AG10803 (cell line): ENCODE results near the gene ZDHHC24.

Source experiments
- DNase-seq: peaks from one replicate; pipeline ENCODE4 v3.0.0; 2010; ENCODE audit warnings: low read depth
- H3K4me3 ChIP-seq: 2 replicates; pipeline ENCODE4 v1.5.1; 2011; ENCODE audit warnings: mild to moderate bottlenecking, low read length, control low read depth
- TF ChIP-seq, protein P1 (sequence below): conservative IDR thresholded peaks from 2 replicates; pipeline ENCODE4 v1.5.1; 2011; ENCODE audit warnings: mild to moderate bottlenecking, low read length, control low read depth, inconsistent platforms

ZDHHC24 gene

DNA sequence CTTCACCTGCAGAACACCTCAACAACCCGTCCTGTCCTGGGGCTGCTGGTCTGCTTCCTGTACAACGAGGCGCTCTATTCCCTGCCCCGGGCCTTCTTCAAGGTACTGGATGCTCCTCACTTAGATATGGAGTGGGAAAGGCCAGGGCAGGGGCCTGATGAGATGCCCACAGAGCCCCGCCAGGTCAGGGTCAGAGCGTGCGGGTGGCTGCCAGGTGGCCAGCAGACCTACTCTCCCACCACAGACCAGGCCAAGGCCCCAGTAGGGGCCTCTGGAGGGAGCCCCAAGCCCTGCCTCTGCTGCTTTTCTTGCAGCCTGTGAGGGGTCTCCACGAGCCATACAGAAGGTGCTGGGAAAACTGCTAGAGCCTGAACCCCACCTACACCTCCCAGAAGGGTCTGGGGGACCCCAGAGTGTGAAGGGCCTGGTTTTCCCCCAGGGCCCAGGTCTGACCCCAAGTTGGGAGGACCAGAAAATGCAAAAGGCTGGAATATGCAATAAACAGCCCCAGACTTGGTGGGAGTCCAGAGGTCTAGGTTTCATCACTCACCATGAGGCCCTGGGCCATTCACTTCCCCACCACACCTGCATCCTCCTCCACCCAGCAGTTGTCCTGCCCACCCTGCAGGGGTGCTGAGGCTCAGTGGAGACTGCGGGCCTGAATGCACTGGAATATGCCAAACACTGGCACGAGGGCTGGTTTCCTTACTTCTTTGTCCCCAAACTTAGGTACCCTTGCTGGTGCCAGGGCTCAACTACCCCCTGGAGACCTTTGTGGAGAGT is 14.7 kb downstream of the ZDHHC24 start:
- DNase-seq: no peak
- H3K4me3 ChIP-seq: no peak overlapping the region
- TF ChIP-seq, protein P1, sequence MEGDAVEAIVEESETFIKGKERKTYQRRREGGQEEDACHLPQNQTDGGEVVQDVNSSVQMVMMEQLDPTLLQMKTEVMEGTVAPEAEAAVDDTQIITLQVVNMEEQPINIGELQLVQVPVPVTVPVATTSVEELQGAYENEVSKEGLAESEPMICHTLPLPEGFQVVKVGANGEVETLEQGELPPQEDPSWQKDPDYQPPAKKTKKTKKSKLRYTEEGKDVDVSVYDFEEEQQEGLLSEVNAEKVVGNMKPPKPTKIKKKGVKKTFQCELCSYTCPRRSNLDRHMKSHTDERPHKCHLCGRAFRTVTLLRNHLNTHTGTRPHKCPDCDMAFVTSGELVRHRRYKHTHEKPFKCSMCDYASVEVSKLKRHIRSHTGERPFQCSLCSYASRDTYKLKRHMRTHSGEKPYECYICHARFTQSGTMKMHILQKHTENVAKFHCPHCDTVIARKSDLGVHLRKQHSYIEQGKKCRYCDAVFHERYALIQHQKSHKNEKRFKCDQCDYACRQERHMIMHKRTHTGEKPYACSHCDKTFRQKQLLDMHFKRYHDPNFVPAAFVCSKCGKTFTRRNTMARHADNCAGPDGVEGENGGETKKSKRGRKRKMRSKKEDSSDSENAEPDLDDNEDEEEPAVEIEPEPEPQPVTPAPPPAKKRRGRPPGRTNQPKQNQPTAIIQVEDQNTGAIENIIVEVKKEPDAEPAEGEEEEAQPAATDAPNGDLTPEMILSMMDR: no peak

DNA sequence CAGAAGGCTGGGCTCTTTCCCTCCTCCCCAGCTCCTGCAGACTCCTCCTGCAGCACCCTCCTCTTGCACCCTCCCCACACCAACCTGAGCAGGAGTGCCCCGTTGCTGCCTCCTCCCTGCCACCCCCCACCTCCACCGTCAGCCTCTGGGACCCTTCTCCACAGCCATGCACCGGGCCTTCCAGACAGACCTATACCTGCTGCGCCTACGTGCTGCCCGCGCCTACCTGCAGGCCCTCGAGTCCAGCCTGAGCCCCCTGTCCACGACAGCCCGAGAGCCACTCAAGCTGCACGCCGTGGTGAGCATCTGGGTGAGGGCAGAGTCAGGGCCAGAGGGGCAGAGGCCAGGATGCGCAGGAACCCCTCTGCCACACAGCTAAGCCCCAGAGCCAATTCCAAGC is 16.2 kb downstream of the ZDHHC24 start:
- DNase-seq: no peak
- TF ChIP-seq, protein P1: no peak
- no peak overlapping the region for H3K4me3 ChIP-seq

DNA sequence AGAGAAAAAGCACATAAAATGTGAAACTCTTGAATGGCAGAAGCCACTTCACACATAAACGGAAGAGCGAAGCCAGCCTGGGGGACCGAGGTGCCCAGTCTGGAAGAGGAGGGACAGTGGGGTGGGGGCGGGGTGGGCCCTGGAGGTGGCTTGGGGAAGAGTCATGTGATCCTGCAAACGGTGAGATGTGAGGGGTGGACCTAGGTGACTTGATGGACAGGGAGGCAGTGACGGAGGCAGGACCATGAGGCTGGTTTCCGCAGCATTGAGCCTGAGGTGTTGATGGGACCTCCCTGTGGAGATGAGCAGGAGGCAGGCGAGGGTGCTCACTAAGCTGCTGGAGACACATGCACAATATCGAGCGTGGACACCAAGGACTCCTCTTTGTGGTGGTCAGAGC is 16.8 kb downstream of the ZDHHC24 start:
- H3K4me3 ChIP-seq: no peak overlapping the region
- TF ChIP-seq, protein P1: no peak
- DNase-seq: no peak

DNA sequence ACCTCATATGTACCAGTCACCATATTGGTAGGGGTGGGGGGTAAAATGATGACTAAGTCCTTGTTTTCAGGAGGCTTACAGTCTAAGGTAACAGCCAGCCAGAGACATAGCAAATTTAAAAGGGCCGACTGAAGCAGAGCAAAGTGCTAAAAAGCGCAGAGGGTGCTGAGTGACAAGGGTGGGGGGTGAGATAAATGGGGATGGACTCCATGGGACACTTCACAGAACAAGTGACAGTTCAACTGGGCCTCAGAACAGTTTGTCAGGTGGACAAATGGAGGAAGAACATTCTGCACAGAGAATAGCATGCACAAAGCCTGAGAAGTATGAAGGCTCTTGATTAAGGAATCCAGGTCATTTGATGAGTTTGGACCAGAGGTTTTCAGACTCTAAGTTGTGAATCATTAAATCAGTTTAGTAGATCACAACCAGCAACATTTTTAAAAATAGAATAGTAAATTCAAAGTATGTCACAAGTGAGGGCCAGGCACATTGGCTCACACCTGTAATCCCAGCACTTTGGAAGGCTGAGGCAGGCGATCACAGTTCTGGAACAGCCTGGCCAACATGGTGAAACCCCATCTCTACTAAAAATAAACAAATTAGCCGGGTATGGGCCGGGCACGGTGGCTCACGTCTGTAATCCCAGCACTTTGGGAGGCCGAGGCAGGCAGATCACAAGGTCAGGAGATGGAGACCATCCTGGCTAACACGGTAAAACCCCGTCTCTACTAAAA is 21.4 kb downstream of the ZDHHC24 start:
- no peak overlapping the region for H3K4me3 ChIP-seq
- TF ChIP-seq, protein P1: no peak
- no peak for DNase-seq

DNA sequence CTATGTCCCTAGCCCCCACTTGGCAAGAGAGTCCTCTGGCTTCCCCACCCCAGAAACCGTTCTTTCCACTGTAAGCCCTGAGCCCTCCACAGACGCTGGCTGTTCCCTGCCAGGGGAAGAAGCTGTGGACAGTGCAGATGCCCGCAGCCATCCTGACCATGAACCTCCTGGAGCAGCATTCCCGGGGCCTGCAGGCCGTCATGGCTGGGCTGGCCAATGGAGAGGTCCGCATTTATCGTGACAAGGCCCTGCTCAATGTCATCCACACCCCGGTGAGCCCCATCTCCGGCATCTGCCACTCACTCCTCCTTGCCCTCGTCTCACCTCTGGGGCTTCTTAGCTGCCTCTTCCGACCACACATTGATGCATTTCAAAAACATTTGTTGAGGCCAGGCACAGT is 22.2 kb downstream of the ZDHHC24 start:
- TF ChIP-seq, protein P1: no peak
- H3K4me3 ChIP-seq: no peak overlapping the region
- DNase-seq: no peak

DNA sequence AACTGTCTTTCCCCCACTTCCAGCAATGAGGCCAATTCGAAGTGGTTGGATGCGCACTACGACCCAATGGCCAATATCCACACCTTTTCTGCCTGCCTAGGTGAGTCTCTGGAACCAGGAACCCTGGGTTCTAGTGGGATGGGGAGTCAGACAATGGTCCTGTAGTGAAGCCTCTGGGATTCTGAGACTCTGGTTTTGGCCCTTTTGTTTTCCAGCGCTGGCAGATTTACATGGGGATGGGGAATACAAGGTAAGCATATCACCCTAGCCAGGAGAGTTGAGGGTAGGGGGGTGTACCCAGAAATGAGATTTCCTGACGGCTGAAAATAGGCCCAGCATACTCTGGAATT is 34.9 kb downstream of the ZDHHC24 start:
- TF ChIP-seq, protein P1: no peak
- H3K4me3 ChIP-seq: peak overlapping the region; percentile 97
- no peak for DNase-seq

DNA sequence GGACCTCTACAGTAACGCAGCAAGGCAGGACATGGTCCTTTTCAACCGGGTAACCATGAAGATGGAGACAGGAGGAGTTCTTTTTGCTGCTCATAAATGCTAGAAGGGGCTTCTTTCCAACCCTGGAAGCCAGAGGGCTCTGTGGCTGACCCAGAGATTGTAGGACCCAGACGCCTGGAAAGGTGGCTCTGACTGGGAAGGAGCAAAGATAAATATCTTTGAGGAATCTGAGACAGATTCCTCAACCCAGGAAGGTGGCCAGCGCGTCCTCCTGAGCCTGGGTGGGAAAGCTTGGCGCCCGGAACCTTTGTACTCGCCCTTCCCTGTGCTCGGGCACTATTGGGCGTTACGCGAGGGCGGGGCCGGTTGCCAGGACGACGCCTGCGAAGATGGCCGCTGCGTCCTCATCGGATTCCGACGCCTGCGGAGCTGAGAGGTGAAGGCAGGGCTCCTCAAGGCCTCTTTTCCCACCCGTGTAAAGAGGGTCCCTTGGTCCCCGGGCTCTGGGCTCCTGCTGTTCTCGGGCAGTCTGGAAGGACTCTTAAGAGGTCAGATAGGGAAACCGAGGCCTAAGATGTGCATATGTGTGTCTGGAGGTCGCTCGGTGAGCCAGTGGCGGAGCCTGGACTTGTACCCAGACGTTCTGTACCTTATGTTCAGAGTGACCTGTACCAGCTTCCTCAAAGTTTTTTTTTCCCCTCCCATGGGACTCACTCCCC is 35.4 kb downstream of the ZDHHC24 start, which contains the start of gene BBS1:
Gene BBS1 (plus strand): TSS at position 365 of the 719 bp plus-strand sequence. CDS start 25 bp downstream, at position 390.
- peak within 1 kb of the TSS; percentile 97 for H3K4me3 ChIP-seq
- DNase-seq: peak; percentile 74
- TF ChIP-seq, protein P1: peak; percentile 12; the same call in 1 of the 2 replicates
